Small intestine (tissue), 7 donors: ENCODE data around the gene MAP2K5. TPM values are rescaled to one million over a fixed set of nuclear protein-coding genes. Genes with fewer than 3 reads are reported as not detected.

ENCODE experiments used
- DNase-seq, 2 donors: peaks; one replicate each; pipeline versions ENCODE4 v3.0.0 to v3.0.0-alpha.2; 2013
- FAIRE-seq: peaks from 2 replicates; lab custom pipeline; 2012; peaks lifted over from hg19 to GRCh38; lab: Jason Lieb, UNC
- H3K27ac ChIP-seq, 3 donors: one replicate each; pipeline ENCODE4 v1.5.1; 2013; ENCODE audit warnings: low read length in 2 of 3, mild to moderate bottlenecking in 2 of 3, control low read depth in 1 of 3, inconsistent platforms in 1 of 3, low read depth in 1 of 3, moderate library complexity in 1 of 3
- H3K27me3 ChIP-seq, 3 donors: one replicate each; pipeline ENCODE4 v1.6.1; 2013; ENCODE audit warnings: low read length in 3 of 3, inconsistent platforms in 1 of 3; ENCODE audit not compliant: control insufficient read depth in 3 of 3, insufficient read depth in 3 of 3
- H3K36me3 ChIP-seq, 3 donors: one replicate each; pipeline ENCODE4 v1.6.1; 2013; ENCODE audit warnings: low read length in 3 of 3, inconsistent platforms in 1 of 3, low read depth in 1 of 3, mild to moderate bottlenecking in 1 of 3, moderate library complexity in 1 of 3; ENCODE audit not compliant: control insufficient read depth in 3 of 3, insufficient read depth in 2 of 3
- H3K4me1 ChIP-seq, 3 donors: one replicate each; pipeline ENCODE4 v1.6.1; 2013; ENCODE audit warnings: low read length in 2 of 3, inconsistent platforms in 1 of 3, low read depth in 1 of 3, mild to moderate bottlenecking in 1 of 3, moderate library complexity in 1 of 3; ENCODE audit not compliant: control insufficient read depth in 3 of 3, insufficient read depth in 2 of 3
- H3K4me3 ChIP-seq, 3 donors: one replicate each; pipeline ENCODE4 v1.5.1; 2013; ENCODE audit warnings: low read length in 3 of 3, control low read depth in 1 of 3, inconsistent platforms in 1 of 3, low read depth in 1 of 3, mild to moderate bottlenecking in 1 of 3, moderate library complexity in 1 of 3
- H3K9me3 ChIP-seq, 2 donors: one replicate each; pipeline ENCODE4 v1.6.1; 2013; ENCODE audit warnings: low read depth in 1 of 2, low read length in 1 of 2; ENCODE audit not compliant: control insufficient read depth in 2 of 2, insufficient read depth in 1 of 2
- WGBS, 3 donors: extraction: QIAGEN DNeasy Blood & Tissue Kit; methylation state at CpG; one replicate each; pipeline ENCODE4 v1.1.7; 2013; 5-methylcytosine and 5-hydroxymethylcytosine counted together
- polyA plus RNA-seq, 4 donors: library from polyadenylated mRNA; stranded (reverse) in 3 of 4; unstranded in 1 of 4; fragments of 200-250 nt in 3 of 4; fragments of 120-200 nt in 1 of 4; gene quantifications; one replicate each; pipeline versions ENCODE4 v1.2.1 to v1.2.3, GENCODE V29; 2013
- donor health status: healthy with polysubstance abuse.
- donor health status: control.
- donor health status: control.
- donor health status: Bipolar disorder and iron deficiency.
- donor health status: healthy.

MAP2K5 gene
- polyA plus RNA-seq, 4 donors = 10.5 to 15.6 (median 11.8) TPM

- Histone ChIP-seq H3K4me3 (no peak overlapping the region), H3K9me3 (no peaks in the 10 kb centered on the region), H3K27me3 (no peaks in the 10 kb centered on the region), H3K36me3 (peaks cover 0 to 7% (median 3%) of the 10 kb centered on the region in 3 donors), H3K4me1 (no peaks in the 10 kb centered on the region), H3K27ac (no peak overlapping the region)
- WGBS, 3 donors = 94 to 98% (median 97%) methylated on average over 2 of the region's 2 CpGs
- FAIRE-seq (no peak), DNase-seq (no peak)
Observed at GRCh38 chr15:67707520-67708283, 165.2 kb downstream of the MAP2K5 start.

GRCh38 chr15:67708500-67708899, 166.0 kb downstream of the MAP2K5 start:
- no peaks in the 10 kb centered on the region for H3K4me1 ChIP-seq
- 90 to 92% (median 92%) methylated on average over 4 of the region's 4 CpGs for whole genome bisulfite sequencing, 3 donors
- DNase-seq (no peak), FAIRE-seq (no peak)
- no peaks in the 10 kb centered on the region for H3K27me3 ChIP-seq
- H3K4me3 ChIP-seq = no peak overlapping the region
- H3K27ac ChIP-seq = no peak overlapping the region
- H3K36me3 ChIP-seq = peaks cover 0 to 7% (median 3%) of the 10 kb centered on the region in 3 donors
- no peaks in the 10 kb centered on the region for H3K9me3 ChIP-seq

GRCh38 chr15:67715170-67715569, 172.7 kb downstream of the MAP2K5 start:
- WGBS, 3 donors = 86 to 93% (median 90%) methylated on average over 2 of the region's 2 CpGs
- no peak for FAIRE-seq
- DNase-seq = no peak
- Histone ChIP-seq H3K4me3 (no peak overlapping the region), H3K9me3 (no peaks in the 10 kb centered on the region), H3K27ac (no peak overlapping the region), H3K27me3 (no peaks in the 10 kb centered on the region), H3K4me1 (no peaks in the 10 kb centered on the region), H3K36me3 (no peaks in the 10 kb centered on the region)

- no peak for DNase-seq
- Histone ChIP-seq H3K27me3 (no peaks in the 10 kb centered on the region), H3K9me3 (no peaks in the 10 kb centered on the region), H3K27ac (no peak overlapping the region), H3K4me3 (no peak overlapping the region), H3K36me3 (no peaks in the 10 kb centered on the region), H3K4me1 (peaks cover 0 to 2% (median 0%) of the 10 kb centered on the region in 3 donors)
- WGBS, 3 donors = 92 to 97% (median 94%) methylated on average over 4 of the region's 4 CpGs
- no peak for FAIRE-seq
Observed at GRCh38 chr15:67716171-67716570, 173.7 kb downstream of the MAP2K5 start.

- peaks cover 0 to 2% (median 0%) of the 10 kb centered on the region in 3 donors for H3K4me1 ChIP-seq
- no peaks in the 10 kb centered on the region for H3K9me3 ChIP-seq
- DNase-seq = no peak
- no peak overlapping the region for H3K27ac ChIP-seq
- 96 to 100% (median 98%) methylated on average over 1 of the region's 1 CpG for WGBS, 3 donors
- no peaks in the 10 kb centered on the region for H3K27me3 ChIP-seq
- FAIRE-seq = no peak
- no peaks in the 10 kb centered on the region for H3K36me3 ChIP-seq
- H3K4me3 ChIP-seq = no peak overlapping the region
Observed at GRCh38 chr15:67717776-67718175, 175.3 kb downstream of the MAP2K5 start.

- WGBS, 3 donors = 66 to 73% (median 69%) methylated on average over 1 of the region's 1 CpG
- H3K36me3 ChIP-seq = no peaks in the 10 kb centered on the region
- DNase-seq (no peak), FAIRE-seq (no peak)
- H3K9me3 ChIP-seq = no peaks in the 10 kb centered on the region
- no peak overlapping the region for H3K4me3 ChIP-seq
- H3K27ac ChIP-seq = no peak overlapping the region
- H3K4me1 ChIP-seq = peaks cover 0 to 2% (median 0%) of the 10 kb centered on the region in 3 donors
- no peaks in the 10 kb centered on the region for H3K27me3 ChIP-seq
Observed at GRCh38 chr15:67719330-67719959, 176.9 kb downstream of the MAP2K5 start.

GRCh38 chr15:67720556-67721175, 178.2 kb downstream of the MAP2K5 start:
- Histone ChIP-seq H3K27me3 (no peaks in the 10 kb centered on the region), H3K4me1 (peaks cover 0 to 2% (median 0%) of the 10 kb centered on the region in 3 donors), H3K4me3 (no peak overlapping the region), H3K27ac (no peak overlapping the region), H3K36me3 (no peaks in the 10 kb centered on the region), H3K9me3 (no peaks in the 10 kb centered on the region)
- 44 to 81% (median 58%) methylated on average over 8 of the region's 8 CpGs for WGBS, 3 donors
- DNase-seq (peak; percentile 8 to 40), FAIRE-seq (no peak)

GRCh38 chr15:67722030-67722817, 179.7 kb downstream of the MAP2K5 start:
- Histone ChIP-seq H3K27me3 (no peaks in the 10 kb centered on the region), H3K36me3 (no peaks in the 10 kb centered on the region), H3K9me3 (no peaks in the 10 kb centered on the region), H3K4me1 (peaks cover 0 to 2% (median 0%) of the 10 kb centered on the region in 3 donors), H3K27ac (no peak overlapping the region), H3K4me3 (no peak overlapping the region)
- DNase-seq (no peak), FAIRE-seq (no peak)
- WGBS, 3 donors = 94 to 99% (median 95%) methylated on average over 5 of the region's 5 CpGs
